Left hindlimb (tissue), 1 donor: ENCODE results near the gene RAB38.

ENCODE experiments used
- DNase-seq: peaks from one replicate; pipeline ENCODE4 v3.0.0-alpha.2; 2018

Gene RAB38

GRCh38 chr11:88169471-88169870 is 5.8 kb downstream of the RAB38 start:
- no peak for DNase-seq

- no peak for DNase-seq
These were observed 7.4 kb downstream of the RAB38 start for GRCh38 chr11:88167853-88168252.

GRCh38 chr11:88164806-88165585 is 10.2 kb downstream of the RAB38 start:
- DNase-seq = no peak

- no peak for DNase-seq
These were observed 10.9 kb downstream of the RAB38 start for GRCh38 chr11:88164320-88164719.

GRCh38 chr11:88158081-88158480 is 17.2 kb downstream of the RAB38 start:
- no peak for DNase-seq

GRCh38 chr11:88157370-88157769 is 17.9 kb downstream of the RAB38 start:
- DNase-seq = no peak

- DNase-seq = no peak
These were observed 22.9 kb downstream of the RAB38 start for GRCh38 chr11:88152381-88152780.

- no peak for DNase-seq
These were observed 23.5 kb downstream of the RAB38 start for GRCh38 chr11:88151709-88152265.

GRCh38 chr11:88146106-88146505 is 29.1 kb downstream of the RAB38 start:
- DNase-seq = no peak

- no peak for DNase-seq
These were observed 35.4 kb downstream of the RAB38 start for GRCh38 chr11:88139865-88140264.

GRCh38 chr11:88131764-88132470 is 43.3 kb downstream of the RAB38 start:
- no peak for DNase-seq

GRCh38 chr11:88122956-88123355 is 52.3 kb downstream of the RAB38 start:
- no peak for DNase-seq

GRCh38 chr11:88119561-88119960 is 55.7 kb downstream of the RAB38 start:
- no peak for DNase-seq

GRCh38 chr11:88117281-88117858 is 57.9 kb downstream of the RAB38 start:
- DNase-seq = no peak

- DNase-seq = no peak
These were observed 59.2 kb downstream of the RAB38 start for GRCh38 chr11:88115828-88116755.

GRCh38 chr11:88114486-88115045 is 60.7 kb downstream of the RAB38 start:
- no peak for DNase-seq

- no peak for DNase-seq
These were observed 68.6 kb downstream of the RAB38 start for GRCh38 chr11:88106666-88107065.

- DNase-seq = no peak
These were observed 69.3 kb downstream of the RAB38 start for GRCh38 chr11:88105951-88106350.

- no peak for DNase-seq
These were observed 69.7 kb downstream of the RAB38 start for GRCh38 chr11:88105526-88105925.

- no peak for DNase-seq
These were observed 70.8 kb downstream of the RAB38 start for GRCh38 chr11:88104408-88104807.

- no peak for DNase-seq
These were observed 71.7 kb downstream of the RAB38 start for GRCh38 chr11:88103337-88104206.
